Mesenchymal stem cell (in vitro differentiated cells and primary cell): Measurements from ENCODE around the gene VSX1.

Experiments
- DNase-seq: peaks from one replicate; pipeline ENCODE4 v3.0.0-alpha.2; 2013
- H2AFZ ChIP-seq: one replicate; pipeline ENCODE4 v1.6.1; 2013; ENCODE audit warnings: low read depth, mild to moderate bottlenecking, control low read depth, inconsistent platforms, low read length, moderate library complexity
- H2AK5ac ChIP-seq: 2 replicates; pipeline ENCODE4 v1.6.1; 2013; ENCODE audit warnings: low read length, moderate library complexity, mild to moderate bottlenecking, inconsistent platforms; ENCODE audit not compliant: severe bottlenecking
- H2BK120ac ChIP-seq: one replicate; pipeline ENCODE4 v1.6.1; 2013; ENCODE audit warnings: low read depth, mild to moderate bottlenecking, inconsistent platforms, low read length, moderate library complexity
- H2BK12ac ChIP-seq, 2 experiments: one replicate each; pipeline ENCODE4 v1.6.1; 2013; ENCODE audit warnings: inconsistent platforms in 2 of 2, low read length in 2 of 2, mild to moderate bottlenecking in 2 of 2, moderate library complexity in 2 of 2, control low read depth in 1 of 2
- H2BK15ac ChIP-seq: one replicate; pipeline ENCODE4 v1.6.1; 2013; ENCODE audit warnings: mild to moderate bottlenecking, low read depth, inconsistent platforms; ENCODE audit not compliant: poor library complexity, severe bottlenecking
- H2BK5ac ChIP-seq: 2 replicates; pipeline ENCODE4 v1.6.1; 2013; ENCODE audit warnings: low read depth, mild to moderate bottlenecking, low read length, control low read depth, inconsistent platforms; ENCODE audit not compliant: poor library complexity, severe bottlenecking
- H3K14ac ChIP-seq, 2 experiments: one replicate each; pipeline ENCODE4 v1.6.1; 2013; ENCODE audit warnings: inconsistent platforms in 2 of 2, low read length in 2 of 2, control low read depth in 1 of 2, mild to moderate bottlenecking in 1 of 2, moderate library complexity in 1 of 2
- H3K18ac ChIP-seq, 2 experiments: one replicate each; pipeline ENCODE4 v1.6.1; 2013; ENCODE audit warnings: inconsistent platforms in 2 of 2, low read length in 2 of 2, control low read depth in 1 of 2, low read depth in 1 of 2, mild to moderate bottlenecking in 1 of 2
- H3K23ac ChIP-seq, 2 experiments: one replicate each; pipeline ENCODE4 v1.6.1; 2013; ENCODE audit warnings: inconsistent platforms in 2 of 2, low read length in 2 of 2, mild to moderate bottlenecking in 2 of 2, moderate library complexity in 2 of 2, control low read depth in 1 of 2
- H3K27ac ChIP-seq: 2 replicates; pipeline ENCODE4 v1.5.1; 2013; ENCODE audit warnings: mild to moderate bottlenecking, moderate library complexity, low read length, control low read depth, inconsistent platforms; ENCODE audit not compliant: poor library complexity, severe bottlenecking
- H3K27me3 ChIP-seq, 2 experiments: 2 replicates each; pipeline versions ENCODE4 v1.6.1 to v1.7.0; 2013; ENCODE audit warnings: low read length in 2 of 2, mild to moderate bottlenecking in 2 of 2, moderate library complexity in 2 of 2, control low read depth in 1 of 2, inconsistent platforms in 1 of 2; ENCODE audit not compliant: control insufficient read depth in 1 of 2, insufficient read depth in 1 of 2
- H3K36me3 ChIP-seq, 2 experiments: 2 replicates each; pipeline versions ENCODE4 v1.6.1 to v1.7.0; 2013; ENCODE audit warnings: low read length in 2 of 2, control low read depth in 1 of 2, inconsistent platforms in 1 of 2, low read depth in 1 of 2, mild to moderate bottlenecking in 1 of 2; ENCODE audit not compliant: insufficient read depth in 2 of 2, control insufficient read depth in 1 of 2
- H3K4ac ChIP-seq, 2 experiments: one replicate each; pipeline ENCODE4 v1.6.1; 2013; ENCODE audit warnings: inconsistent platforms in 2 of 2, low read length in 2 of 2, mild to moderate bottlenecking in 2 of 2, moderate library complexity in 2 of 2, control low read depth in 1 of 2, low read depth in 1 of 2
- H3K4me1 ChIP-seq: 2 replicates; pipeline ENCODE4 v1.6.1; 2013; ENCODE audit warnings: low read depth, low read length, control low read depth; ENCODE audit not compliant: control insufficient read depth, insufficient read depth
- H3K4me2 ChIP-seq: 2 replicates; pipeline ENCODE4 v1.6.1; 2013; ENCODE audit warnings: low read length, mild to moderate bottlenecking, inconsistent platforms; ENCODE audit not compliant: poor library complexity, severe bottlenecking
- H3K4me3 ChIP-seq, 2 experiments: 2 replicates each; pipeline versions ENCODE4 v1.5.1 to v1.7.0; 2013; ENCODE audit warnings: low read length in 2 of 2, mild to moderate bottlenecking in 2 of 2, control low read depth in 1 of 2, low read depth in 1 of 2; ENCODE audit not compliant: insufficient read depth in 1 of 2
- H3K79me1 ChIP-seq: replicated peaks from 2 replicates; pipeline ENCODE4 v1.6.1; 2013; ENCODE audit warnings: mild to moderate bottlenecking, control low read depth, low read length, inconsistent platforms; ENCODE audit not compliant: poor library complexity, severe bottlenecking
- H3K9ac ChIP-seq: 2 replicates; pipeline ENCODE4 v1.7.0; 2013; ENCODE audit warnings: mild to moderate bottlenecking, low read length, moderate library complexity
- H3K9me3 ChIP-seq: 2 replicates; pipeline ENCODE4 v1.7.0; 2013; ENCODE audit warnings: mild to moderate bottlenecking, low read length; ENCODE audit not compliant: control insufficient read depth
- H4K8ac ChIP-seq: one replicate; pipeline ENCODE4 v1.6.1; 2013; ENCODE audit warnings: inconsistent platforms, mild to moderate bottlenecking, low read length, moderate library complexity
- H4K91ac ChIP-seq: one replicate; pipeline ENCODE4 v1.6.1; 2013; ENCODE audit warnings: mild to moderate bottlenecking, low read length, inconsistent platforms
- WGBS: methylation state at CpG from one replicate; pipeline ENCODE4 v1.1.7; 2013; ENCODE audit warnings: mixed read lengths; 5-methylcytosine and 5-hydroxymethylcytosine counted together

VSX1 gene

GRCh38 chr20:25070821-25071473 is 11.0 kb downstream of the VSX1 start:
- Histone ChIP-seq H4K8ac (no peak overlapping the region), H3K14ac (no peak overlapping the region), H3K18ac (no peak overlapping the region), H3K4me2 (no peak overlapping the region), H3K9me3 (no peaks in the 10 kb centered on the region), H3K4me3 (no peak overlapping the region), H3K27me3 (peaks cover 55 to 93% of the 10 kb centered on the region in 2 experiments), H3K79me1 (no peaks in the 10 kb centered on the region), H3K4me1 (peaks cover 13% of the 10 kb centered on the region), H2BK120ac (no peak overlapping the region), H3K36me3 (no peaks in the 10 kb centered on the region), H2AK5ac (no peak overlapping the region), H4K91ac (no peak overlapping the region), H2BK12ac (no peak overlapping the region), H3K23ac (no peak overlapping the region), H2BK15ac (no peak overlapping the region), H2AFZ (no peak overlapping the region), H3K4ac (no peak overlapping the region), H3K27ac (no peak overlapping the region), H2BK5ac (no peak overlapping the region), H3K9ac (no peak overlapping the region)
- WGBS = 52% methylated on average over 5 of the region's 5 CpGs
- DNase-seq = no peak

- H2AFZ ChIP-seq = no peak overlapping the region
- H3K23ac ChIP-seq = no peak overlapping the region
- no peak overlapping the region for H3K4me2 ChIP-seq
- no peak overlapping the region for H3K18ac ChIP-seq
- no peaks in the 10 kb centered on the region for H3K9me3 ChIP-seq
- H3K4me3 ChIP-seq = peak overlapping the region in 1 of 2 experiments; percentile 34
- H2BK15ac ChIP-seq = no peak overlapping the region
- no peak overlapping the region for H2BK120ac ChIP-seq
- no peak overlapping the region for H3K9ac ChIP-seq
- H2AK5ac ChIP-seq = no peak overlapping the region
- H3K27ac ChIP-seq = no peak overlapping the region
- no peak overlapping the region for H4K8ac ChIP-seq
- H2BK12ac ChIP-seq = no peak overlapping the region
- H3K4me1 ChIP-seq = peaks cover 14% of the 10 kb centered on the region
- H3K36me3 ChIP-seq = no peaks in the 10 kb centered on the region
- no peaks in the 10 kb centered on the region for H3K79me1 ChIP-seq
- no peak overlapping the region for H3K4ac ChIP-seq
- 87% methylated on average over 18 of the region's 18 CpGs for WGBS
- no peak overlapping the region for H2BK5ac ChIP-seq
- no peak for DNase-seq
- no peak overlapping the region for H3K14ac ChIP-seq
- H4K91ac ChIP-seq = peak overlapping the region; percentile 71
- peaks cover 61 to 95% of the 10 kb centered on the region in 2 experiments for H3K27me3 ChIP-seq
These were observed 14.6 kb downstream of the VSX1 start for GRCh38 chr20:25067102-25067987.

- H2AFZ ChIP-seq = no peak overlapping the region
- no peak overlapping the region for H3K9ac ChIP-seq
- no peak overlapping the region for H2BK5ac ChIP-seq
- H3K18ac ChIP-seq = no peak overlapping the region
- H3K4me2 ChIP-seq = no peak overlapping the region
- H4K8ac ChIP-seq = no peak overlapping the region
- no peak for DNase-seq
- H3K14ac ChIP-seq = no peak overlapping the region
- H3K4me1 ChIP-seq = peaks cover 16% of the 10 kb centered on the region
- H2BK15ac ChIP-seq = no peak overlapping the region
- H2BK120ac ChIP-seq = no peak overlapping the region
- H3K23ac ChIP-seq = no peak overlapping the region
- no peaks in the 10 kb centered on the region for H3K9me3 ChIP-seq
- H3K4me3 ChIP-seq = no peak overlapping the region
- no peaks in the 10 kb centered on the region for H3K79me1 ChIP-seq
- H3K4ac ChIP-seq = no peak overlapping the region
- H2BK12ac ChIP-seq = no peak overlapping the region
- H2AK5ac ChIP-seq = no peak overlapping the region
- no peak overlapping the region for H4K91ac ChIP-seq
- H3K36me3 ChIP-seq = no peaks in the 10 kb centered on the region
- H3K27me3 ChIP-seq = peaks cover 59 to 95% of the 10 kb centered on the region in 2 experiments
- 51% methylated on average over 6 of the region's 6 CpGs for WGBS
- H3K27ac ChIP-seq = no peak overlapping the region
These were observed 15.6 kb downstream of the VSX1 start for GRCh38 chr20:25066386-25066785.

GRCh38 chr20:25065625-25066338 is 16.2 kb downstream of the VSX1 start:
- Histone ChIP-seq H2BK15ac (no peak overlapping the region), H3K18ac (no peak overlapping the region), H3K4ac (no peak overlapping the region), H2BK12ac (no peak overlapping the region), H3K9me3 (no peaks in the 10 kb centered on the region), H3K27ac (no peak overlapping the region), H3K4me1 (peaks cover 21% of the 10 kb centered on the region), H3K9ac (no peak overlapping the region), H3K4me2 (no peak overlapping the region), H3K4me3 (no peak overlapping the region), H3K27me3 (peaks cover 54 to 95% of the 10 kb centered on the region in 2 experiments), H2AFZ (no peak overlapping the region), H2AK5ac (no peak overlapping the region), H4K91ac (no peak overlapping the region), H3K79me1 (no peaks in the 10 kb centered on the region), H2BK120ac (no peak overlapping the region), H4K8ac (no peak overlapping the region), H3K36me3 (no peaks in the 10 kb centered on the region), H2BK5ac (no peak overlapping the region), H3K23ac (no peak overlapping the region), H3K14ac (no peak overlapping the region)
- DNase-seq = peak; percentile 37
- 54% methylated on average over 9 of the region's 9 CpGs for WGBS
